Adrenal gland (tissue), 5 donors: ENCODE results near the gene SRP72.

ENCODE experiments used
- CTCF ChIP-seq, 6 experiments: fragments of 450-650 bp in 4 of 6; fragments of 200-600 bp in 2 of 6; sonication (generic) in 1 of 6; IDR thresholded peaks; 1 replicate in 5 of 6; 2 replicates in 1 of 6; pipeline versions ENCODE4 v1.5.1 to v1.8.0; 2016 to 2021; ENCODE audit warnings: antibody characterized with exemption in 6 of 6, mild to moderate bottlenecking in 2 of 6, moderate library complexity in 1 of 6
- POLR2A ChIP-seq, 2 donors: fragments of 450-650 bp; IDR thresholded peaks; one replicate each; pipeline ENCODE4 v1.6.1; 2017; ENCODE audit warnings: antibody characterized with exemption in 2 of 2, mild to moderate bottlenecking in 2 of 2, moderate library complexity in 1 of 2
- donor health status: DM: no; HTN: no; CAD: no.

DNA sequence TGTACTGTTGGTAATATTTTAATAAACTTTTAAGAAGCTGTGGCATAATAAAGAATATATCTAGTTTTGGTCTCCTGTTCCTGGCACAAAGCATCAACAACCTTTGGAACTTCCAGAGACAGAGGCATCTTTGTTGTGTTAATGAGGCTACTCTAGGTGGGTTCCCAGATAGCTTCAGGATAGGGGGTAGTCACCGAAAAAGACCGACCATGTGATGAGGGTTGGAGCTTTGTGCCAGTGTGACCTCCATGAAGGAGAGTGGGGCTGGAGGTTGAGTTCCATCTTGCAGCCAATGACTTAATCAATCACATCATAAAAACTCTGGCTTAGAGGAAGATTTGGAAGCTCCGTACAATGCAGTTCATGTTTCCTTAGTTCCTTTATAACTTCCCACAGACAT is 41.9 kb upstream of the SRP72 start:
- TF ChIP-seq CTCF (IDR thresholded peaks at IDR 0.05) (no peak), POLR2A (IDR thresholded peaks at IDR 0.05) (no peak)
